Loucy (cell line): Measurements from ENCODE around the gene MRPL16.

Experiments used
- EZH2phosphoT487 ChIP-seq: fragments of 200-600 bp; IDR thresholded peaks from 2 replicates; pipeline ENCODE4 v1.6.1; 2018; ENCODE audit warnings: antibody characterized with exemption, mild to moderate bottlenecking, moderate library complexity, borderline replicate concordance
- TF ChIP-seq, protein P1 (sequence below): fragments of 200-600 bp; sonication (generic); conservative IDR thresholded peaks from 2 replicates; pipeline ENCODE4 v1.5.1; 2014; ENCODE audit warnings: mild to moderate bottlenecking, antibody characterized with exemption, low read length

DNA sequence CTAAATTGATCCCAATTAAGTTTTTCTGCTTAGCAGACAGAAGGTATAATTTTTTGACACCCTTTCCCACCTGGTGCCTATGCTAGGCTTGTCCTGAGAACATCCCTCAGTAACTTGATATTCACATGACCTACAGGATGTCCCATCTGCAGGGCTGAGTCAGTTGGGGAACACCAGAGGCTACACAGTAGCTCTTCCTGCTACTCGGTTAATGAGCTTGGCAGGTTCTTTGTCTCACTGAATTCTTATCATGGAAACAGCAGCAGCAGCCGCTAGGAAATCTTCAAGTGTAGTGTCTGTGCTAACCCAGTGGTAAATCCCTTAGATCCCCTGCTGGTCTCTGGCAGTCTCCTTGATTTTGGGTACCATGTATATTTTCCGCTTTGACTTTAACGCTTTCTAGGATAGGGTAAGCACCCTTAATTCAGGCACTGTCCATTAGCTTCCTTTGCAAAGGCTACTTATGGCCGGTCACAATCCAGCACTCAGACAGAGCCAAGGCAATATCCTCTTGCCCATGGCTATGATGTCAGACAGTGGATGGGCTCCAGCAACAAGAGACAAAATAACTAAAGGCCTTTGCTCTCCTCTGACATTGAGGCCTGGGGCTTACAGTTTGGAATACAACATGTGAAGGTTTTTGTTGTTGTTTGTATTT lies 8.5 kb downstream of the MRPL16 start:
- TF ChIP-seq, protein P1, sequence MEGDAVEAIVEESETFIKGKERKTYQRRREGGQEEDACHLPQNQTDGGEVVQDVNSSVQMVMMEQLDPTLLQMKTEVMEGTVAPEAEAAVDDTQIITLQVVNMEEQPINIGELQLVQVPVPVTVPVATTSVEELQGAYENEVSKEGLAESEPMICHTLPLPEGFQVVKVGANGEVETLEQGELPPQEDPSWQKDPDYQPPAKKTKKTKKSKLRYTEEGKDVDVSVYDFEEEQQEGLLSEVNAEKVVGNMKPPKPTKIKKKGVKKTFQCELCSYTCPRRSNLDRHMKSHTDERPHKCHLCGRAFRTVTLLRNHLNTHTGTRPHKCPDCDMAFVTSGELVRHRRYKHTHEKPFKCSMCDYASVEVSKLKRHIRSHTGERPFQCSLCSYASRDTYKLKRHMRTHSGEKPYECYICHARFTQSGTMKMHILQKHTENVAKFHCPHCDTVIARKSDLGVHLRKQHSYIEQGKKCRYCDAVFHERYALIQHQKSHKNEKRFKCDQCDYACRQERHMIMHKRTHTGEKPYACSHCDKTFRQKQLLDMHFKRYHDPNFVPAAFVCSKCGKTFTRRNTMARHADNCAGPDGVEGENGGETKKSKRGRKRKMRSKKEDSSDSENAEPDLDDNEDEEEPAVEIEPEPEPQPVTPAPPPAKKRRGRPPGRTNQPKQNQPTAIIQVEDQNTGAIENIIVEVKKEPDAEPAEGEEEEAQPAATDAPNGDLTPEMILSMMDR, result no peak
- no peak for TF ChIP-seq EZH2phosphoT487
